Effector memory CD4-positive, alpha-beta T cell (primary cell): ENCODE measurements around the gene BCO1.

Experiments
- DNase-seq, 3 donors: peaks; one replicate each; pipeline ENCODE4 v3.0.0-alpha.2; 2020
- H3K27ac ChIP-seq: 2 replicates; pipeline ENCODE4 v1.7.0; 2013; ENCODE audit warnings: mild to moderate bottlenecking, low read length, moderate library complexity; ENCODE audit not compliant: insufficient read depth, poor library complexity, severe bottlenecking
- H3K27me3 ChIP-seq: replicated peaks from 2 replicates; pipeline ENCODE4 v1.7.0; 2013; ENCODE audit warnings: mild to moderate bottlenecking, low read length; ENCODE audit not compliant: insufficient read depth, control insufficient read depth, poor library complexity, severe bottlenecking
- H3K36me3 ChIP-seq: 2 replicates; pipeline ENCODE4 v1.7.0; 2013; ENCODE audit warnings: mild to moderate bottlenecking, low read length, moderate library complexity; ENCODE audit not compliant: control insufficient read depth, insufficient read depth
- H3K4me1 ChIP-seq: 2 replicates; pipeline ENCODE4 v1.7.0; 2013; ENCODE audit warnings: low read length, mild to moderate bottlenecking; ENCODE audit not compliant: control insufficient read depth, insufficient read depth, poor library complexity, severe bottlenecking
- H3K4me3 ChIP-seq: 2 replicates; pipeline ENCODE4 v1.7.0; 2013; ENCODE audit warnings: low read length, low read depth, mild to moderate bottlenecking; ENCODE audit not compliant: insufficient read depth, poor library complexity, severe bottlenecking
- H3K9me3 ChIP-seq: 2 replicates; pipeline ENCODE4 v1.7.0; 2013; ENCODE audit warnings: mild to moderate bottlenecking, low read length, moderate library complexity; ENCODE audit not compliant: control insufficient read depth

The BCO1 gene

DNA sequence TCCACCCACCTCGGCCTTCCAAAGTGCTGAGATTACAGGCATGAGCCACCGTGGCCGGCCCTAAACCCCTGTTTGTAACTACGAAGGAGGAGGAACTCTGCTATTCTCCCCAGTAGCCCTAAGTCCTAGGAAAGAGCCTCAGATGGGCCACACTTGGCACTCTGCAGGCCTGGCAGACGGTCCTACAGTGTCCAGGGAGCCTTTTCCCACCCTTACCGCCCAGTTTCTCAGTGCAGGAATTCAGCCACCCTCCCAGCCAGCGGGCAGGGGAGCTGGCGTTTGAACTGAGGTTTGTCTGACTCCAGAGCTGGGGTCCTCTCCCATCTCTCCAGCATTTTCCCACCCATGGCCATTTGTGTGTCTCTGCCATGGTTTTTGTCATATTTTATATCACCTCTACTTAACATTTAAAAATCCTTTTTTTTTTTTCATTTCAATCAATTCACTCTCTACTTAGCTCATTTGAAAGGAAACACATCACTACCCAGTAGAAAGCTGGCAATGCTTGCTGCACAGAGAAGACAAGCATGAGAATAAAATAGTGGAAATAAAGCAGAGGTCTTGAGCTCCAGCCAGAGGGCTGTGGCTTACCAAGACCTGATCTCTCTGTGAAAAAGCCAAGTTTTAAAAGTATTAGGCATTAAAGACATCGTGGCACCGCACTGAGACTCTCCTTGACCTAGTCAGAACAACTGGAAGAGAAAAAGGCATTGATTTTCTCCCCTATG, 34.9 kb downstream of the BCO1 start:
- Histone ChIP-seq H3K9me3 (no peaks in the 10 kb centered on the region), H3K36me3 (no peaks in the 10 kb centered on the region), H3K4me3 (no peak overlapping the region), H3K27me3 (no peaks in the 10 kb centered on the region), H3K4me1 (no peaks in the 10 kb centered on the region), H3K27ac (no peak overlapping the region)
- DNase-seq = no peak

- no peaks in the 10 kb centered on the region for H3K9me3 ChIP-seq
- no peaks in the 10 kb centered on the region for H3K36me3 ChIP-seq
- H3K4me1 ChIP-seq = no peaks in the 10 kb centered on the region
- H3K4me3 ChIP-seq = no peak overlapping the region
- DNase-seq = no peak
- no peaks in the 10 kb centered on the region for H3K27me3 ChIP-seq
- H3K27ac ChIP-seq = no peak overlapping the region
Observed at GRCh38 chr16:81275064-81275532, 36.6 kb downstream of the BCO1 start.

DNA sequence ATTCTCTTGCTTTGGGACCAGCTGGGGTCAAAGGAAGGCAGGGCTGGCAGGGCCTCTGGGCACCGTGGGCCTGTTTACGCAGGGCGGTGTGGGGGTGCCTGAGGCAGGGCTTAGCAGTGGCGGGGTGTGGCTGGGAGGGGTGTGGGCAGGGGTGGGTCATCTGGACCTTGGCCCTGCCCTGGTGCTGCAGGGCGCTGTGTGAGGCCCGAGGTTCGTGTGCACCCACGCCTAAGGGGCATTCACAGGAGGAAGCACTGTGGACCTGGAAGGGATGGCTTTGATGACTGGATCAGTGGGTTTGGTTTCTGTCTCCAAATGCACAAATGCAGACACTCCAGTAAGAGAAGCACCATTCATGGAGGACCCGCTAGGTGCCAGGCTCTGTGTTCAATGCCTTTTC, 37.3 kb downstream of the BCO1 start:
- no peaks in the 10 kb centered on the region for H3K9me3 ChIP-seq
- no peaks in the 10 kb centered on the region for H3K27me3 ChIP-seq
- H3K4me3 ChIP-seq = no peak overlapping the region
- no peaks in the 10 kb centered on the region for H3K36me3 ChIP-seq
- no peak for DNase-seq
- H3K27ac ChIP-seq = no peak overlapping the region
- H3K4me1 ChIP-seq = no peaks in the 10 kb centered on the region

DNA sequence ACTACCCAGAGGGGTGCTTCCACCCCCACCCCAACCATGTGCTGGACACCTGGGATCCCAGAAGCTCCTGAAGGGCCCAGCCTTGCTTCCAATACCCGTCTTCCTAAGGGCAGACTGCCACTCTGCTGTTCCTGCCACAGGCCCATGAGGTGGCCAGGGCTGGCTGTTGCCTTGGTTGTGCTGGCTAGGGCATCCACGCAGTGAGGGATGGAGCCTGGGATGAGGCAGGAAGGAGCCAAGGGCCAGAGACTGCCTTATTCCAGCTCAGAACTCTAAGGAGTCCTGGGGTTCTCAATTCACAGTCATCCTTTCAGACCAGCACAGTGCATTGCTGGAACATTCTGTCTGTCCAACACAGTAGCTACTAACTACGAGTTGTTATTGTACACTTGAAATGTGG, 37.8 kb downstream of the BCO1 start:
- DNase-seq = no peak
- H3K36me3 ChIP-seq = no peaks in the 10 kb centered on the region

DNA sequence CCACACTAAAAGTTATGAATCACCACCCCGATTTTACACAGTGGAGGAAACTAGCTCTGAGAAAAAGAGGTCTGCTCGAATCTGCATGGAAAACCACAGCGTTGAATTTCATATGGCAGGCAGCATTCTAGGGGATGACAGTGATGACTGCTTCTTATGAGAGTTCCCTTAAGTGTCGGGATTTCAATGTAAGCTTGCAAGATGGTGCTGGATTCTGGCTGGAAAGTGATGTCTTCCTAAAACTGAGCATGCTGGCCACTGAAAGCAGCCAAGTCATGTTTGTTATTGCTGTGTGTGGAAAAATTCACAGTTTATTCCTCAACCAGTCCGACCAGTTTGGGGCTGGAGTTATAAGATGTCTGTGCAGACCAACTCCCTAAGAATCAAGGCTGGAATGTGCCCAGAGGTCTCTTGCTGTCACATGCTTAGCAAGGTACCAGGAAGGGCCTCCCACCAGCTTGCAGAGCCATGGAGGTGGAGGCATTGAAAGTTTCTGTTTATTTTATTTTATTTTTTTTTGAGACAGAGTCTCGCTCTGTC, 39.1 kb downstream of the BCO1 start:
- Histone ChIP-seq H3K27me3 (no peaks in the 10 kb centered on the region), H3K27ac (no peak overlapping the region), H3K9me3 (no peaks in the 10 kb centered on the region), H3K36me3 (no peaks in the 10 kb centered on the region), H3K4me1 (no peaks in the 10 kb centered on the region), H3K4me3 (no peak overlapping the region)
- no peak for DNase-seq

More for the DNA sequence above, 37.8 kb downstream of the BCO1 start:
- Histone ChIP-seq H3K9me3 (no peaks in the 10 kb centered on the region), H3K27ac (no peak overlapping the region), H3K4me1 (no peaks in the 10 kb centered on the region), H3K4me3 (no peak overlapping the region), H3K27me3 (no peaks in the 10 kb centered on the region)

DNA sequence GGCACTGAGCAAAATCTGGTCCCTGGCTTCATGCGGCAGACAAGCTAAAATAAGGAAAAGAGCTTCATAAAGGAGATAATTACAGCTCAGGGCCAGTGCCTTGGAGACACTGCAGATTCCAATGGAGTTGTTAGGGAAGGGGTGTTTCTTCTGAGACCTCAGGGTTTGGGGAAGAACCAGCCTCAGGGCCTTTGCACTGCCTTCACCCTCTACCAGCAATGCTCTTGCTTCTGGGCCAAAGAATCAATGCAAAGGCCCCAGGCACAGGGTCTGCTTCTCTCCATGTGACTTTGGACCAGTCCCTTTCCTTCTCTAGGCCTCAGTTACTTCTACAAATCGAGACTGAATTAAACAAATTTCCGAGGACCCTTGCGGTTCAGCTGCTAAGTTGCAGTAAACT, 40.0 kb downstream of the BCO1 start:
- Histone ChIP-seq H3K9me3 (no peaks in the 10 kb centered on the region), H3K36me3 (no peaks in the 10 kb centered on the region), H3K27me3 (no peaks in the 10 kb centered on the region), H3K4me3 (no peak overlapping the region), H3K27ac (no peak overlapping the region), H3K4me1 (no peaks in the 10 kb centered on the region)
- DNase-seq = no peak

DNA sequence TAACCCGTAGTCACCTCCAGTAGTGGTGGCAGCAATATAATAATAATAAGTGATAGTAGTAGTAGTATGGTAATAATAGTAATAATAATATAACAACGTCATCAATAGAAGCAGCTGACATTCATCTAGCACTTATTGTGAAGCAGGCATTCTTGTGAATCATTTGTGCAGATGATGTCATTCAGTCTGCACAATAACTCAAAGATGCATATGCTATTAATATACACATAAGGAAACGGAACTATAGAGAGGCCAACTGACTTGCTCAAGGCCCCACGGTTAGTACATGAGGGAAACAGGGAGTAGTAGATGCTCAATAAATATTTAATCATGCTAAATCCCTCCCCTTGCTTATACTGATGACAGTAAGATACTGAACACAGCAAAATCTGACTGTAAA, 40.9 kb downstream of the BCO1 start:
- DNase-seq = no peak
- H3K27me3 ChIP-seq = no peaks in the 10 kb centered on the region
- H3K27ac ChIP-seq = no peak overlapping the region
- no peaks in the 10 kb centered on the region for H3K36me3 ChIP-seq
- H3K4me1 ChIP-seq = no peaks in the 10 kb centered on the region
- no peak overlapping the region for H3K4me3 ChIP-seq
- no peaks in the 10 kb centered on the region for H3K9me3 ChIP-seq

DNA sequence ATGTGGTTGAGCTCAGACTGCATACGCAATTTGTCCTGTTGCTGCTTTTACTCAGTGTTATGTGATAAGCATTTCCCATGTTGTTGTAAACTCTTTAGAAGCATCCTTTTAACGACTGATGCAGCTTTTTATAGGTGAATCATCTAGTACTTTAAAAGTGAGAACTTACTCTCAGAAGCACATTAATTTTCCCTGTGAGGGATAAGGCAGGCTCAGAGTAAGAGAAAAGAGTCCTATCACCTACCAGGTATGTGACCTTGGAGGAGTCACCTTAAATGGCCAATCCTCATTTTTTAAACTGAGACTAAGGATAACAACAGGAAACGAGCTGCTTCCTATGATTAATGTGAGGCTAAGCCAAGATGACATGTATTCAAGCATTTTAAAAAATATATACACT, 41.9 kb downstream of the BCO1 start:
- H3K27me3 ChIP-seq = no peaks in the 10 kb centered on the region
- H3K27ac ChIP-seq = no peak overlapping the region
- no peaks in the 10 kb centered on the region for H3K9me3 ChIP-seq
- no peak overlapping the region for H3K4me3 ChIP-seq
- no peak for DNase-seq
- no peaks in the 10 kb centered on the region for H3K4me1 ChIP-seq
- no peaks in the 10 kb centered on the region for H3K36me3 ChIP-seq

DNA sequence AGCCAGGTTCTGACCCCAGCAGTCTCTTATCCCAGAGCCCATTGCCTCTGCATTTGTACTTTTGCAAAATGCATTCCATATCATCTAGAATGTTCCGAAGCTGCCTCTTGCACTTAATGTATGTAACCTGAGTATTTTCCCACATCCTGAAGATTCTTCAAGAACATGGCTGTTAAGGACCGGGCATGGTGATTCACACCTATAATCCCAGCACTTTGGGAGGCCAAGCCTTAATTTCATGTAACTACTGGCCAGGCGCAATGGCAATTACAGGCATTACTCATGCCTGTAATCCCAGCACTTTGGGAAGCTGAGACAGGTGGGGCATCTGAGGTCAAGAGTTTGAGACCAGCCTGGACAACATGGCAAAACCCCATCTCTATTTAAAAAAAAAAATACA, 44.6 kb downstream of the BCO1 start:
- Histone ChIP-seq H3K4me3 (no peak overlapping the region), H3K27ac (no peak overlapping the region)
- DNase-seq = no peak

GRCh38 chr16:81284995-81285600, 46.6 kb downstream of the BCO1 start:
- Histone ChIP-seq H3K9me3 (no peaks in the 10 kb centered on the region), H3K4me3 (no peak overlapping the region), H3K36me3 (no peaks in the 10 kb centered on the region), H3K27ac (no peak overlapping the region), H3K27me3 (no peaks in the 10 kb centered on the region), H3K4me1 (no peaks in the 10 kb centered on the region)
- DNase-seq = no peak

More for the DNA sequence above, 44.6 kb downstream of the BCO1 start:
- no peaks in the 10 kb centered on the region for H3K36me3 ChIP-seq
- H3K4me1 ChIP-seq = no peaks in the 10 kb centered on the region
- H3K27me3 ChIP-seq = no peaks in the 10 kb centered on the region
- no peaks in the 10 kb centered on the region for H3K9me3 ChIP-seq
